ENCODE measurements around the gene DDI1.

DNA sequence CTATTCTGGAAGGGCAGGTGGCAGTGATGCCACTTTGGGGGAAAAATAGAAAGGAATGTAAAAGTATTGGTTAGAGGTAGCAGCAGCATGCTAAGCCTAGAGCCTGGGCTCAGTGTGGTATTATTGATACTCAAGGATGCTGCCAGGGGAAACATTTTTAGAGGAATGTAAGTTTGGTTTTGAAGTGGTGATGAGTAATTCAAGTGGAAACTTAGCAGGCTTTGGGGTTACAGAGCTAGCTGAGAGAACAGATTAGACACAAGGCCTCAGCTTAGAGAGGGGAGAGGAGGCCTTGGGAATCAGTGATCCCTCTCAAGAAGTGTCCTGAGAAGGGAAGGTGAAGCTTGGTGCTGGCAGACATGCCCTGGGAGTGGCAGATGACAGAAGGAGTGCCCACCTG lies 32.9 kb upstream of the DDI1 start:
- TF ChIP-seq CTCF (IDR thresholded peaks at IDR 0.05) (no peak), EZH2 (IDR thresholded peaks at IDR 0.05; ENCODE audit: borderline replicate concordance, insufficient read depth, low read depth, low read length, poor library complexity, severe bottlenecking) (no peak)
